DOHH2 (cell line): Measurements from ENCODE around the gene FIZ1.

Experiments used
- EZH2phosphoT487 ChIP-seq: fragments of 200-600 bp; sonication (generic); IDR thresholded peaks from 2 replicates; pipeline ENCODE4 v1.6.1; 2017; ENCODE audit warnings: borderline replicate concordance, mild to moderate bottlenecking, antibody characterized with exemption, low read length, moderate library complexity, mixed read lengths
- TF ChIP-seq, protein P1 (sequence below): fragments of 200-600 bp; sonication (generic); IDR thresholded peaks from one replicate; pipeline ENCODE4 v1.5.1; 2014; ENCODE audit warnings: antibody characterized with exemption, mild to moderate bottlenecking, low read depth, low read length; ENCODE audit not compliant: poor library complexity, severe bottlenecking

DNA sequence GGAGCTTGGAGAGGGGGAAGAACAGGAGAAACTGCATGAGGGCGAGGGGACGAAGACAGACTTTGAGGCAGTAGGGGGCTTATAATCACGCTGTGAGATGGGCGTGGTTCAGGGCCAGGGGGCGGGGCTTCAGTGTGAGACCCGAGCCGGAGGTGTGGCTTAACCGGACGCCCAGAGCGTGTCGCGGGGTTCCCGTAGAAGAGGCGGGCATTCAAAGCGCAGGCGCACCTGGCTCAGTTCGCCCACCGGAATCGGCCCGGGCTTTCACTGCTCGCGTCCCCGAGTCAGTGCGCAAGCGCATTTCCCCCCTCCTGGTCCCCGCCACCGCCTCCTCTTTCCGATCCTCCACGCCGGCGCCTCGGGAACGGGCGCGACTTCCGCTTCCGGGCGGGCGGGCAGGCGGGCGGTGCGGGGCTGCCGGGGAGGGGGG is 5.9 kb upstream of the FIZ1 start:
- TF ChIP-seq, protein P1, sequence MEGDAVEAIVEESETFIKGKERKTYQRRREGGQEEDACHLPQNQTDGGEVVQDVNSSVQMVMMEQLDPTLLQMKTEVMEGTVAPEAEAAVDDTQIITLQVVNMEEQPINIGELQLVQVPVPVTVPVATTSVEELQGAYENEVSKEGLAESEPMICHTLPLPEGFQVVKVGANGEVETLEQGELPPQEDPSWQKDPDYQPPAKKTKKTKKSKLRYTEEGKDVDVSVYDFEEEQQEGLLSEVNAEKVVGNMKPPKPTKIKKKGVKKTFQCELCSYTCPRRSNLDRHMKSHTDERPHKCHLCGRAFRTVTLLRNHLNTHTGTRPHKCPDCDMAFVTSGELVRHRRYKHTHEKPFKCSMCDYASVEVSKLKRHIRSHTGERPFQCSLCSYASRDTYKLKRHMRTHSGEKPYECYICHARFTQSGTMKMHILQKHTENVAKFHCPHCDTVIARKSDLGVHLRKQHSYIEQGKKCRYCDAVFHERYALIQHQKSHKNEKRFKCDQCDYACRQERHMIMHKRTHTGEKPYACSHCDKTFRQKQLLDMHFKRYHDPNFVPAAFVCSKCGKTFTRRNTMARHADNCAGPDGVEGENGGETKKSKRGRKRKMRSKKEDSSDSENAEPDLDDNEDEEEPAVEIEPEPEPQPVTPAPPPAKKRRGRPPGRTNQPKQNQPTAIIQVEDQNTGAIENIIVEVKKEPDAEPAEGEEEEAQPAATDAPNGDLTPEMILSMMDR: no peak
- no peak for TF ChIP-seq EZH2phosphoT487
